Activated CD4-positive, alpha-beta memory T cell treated with anti-CD3 and anti-CD28 coated beads for 36 hours (primary cell): ENCODE data around the gene NDUFV3. TPM values are rescaled to one million over a fixed set of nuclear protein-coding genes. Genes with fewer than 3 reads are reported as not detected.
"Not testable (repeated sequence)": the region's sequence is repeated elsewhere in the genome, so short reads cannot be mapped to it uniquely, and the experiment has no call there.

Experiments used
- CTCF ChIA-PET: fragments of 350-600 bp; sonication (Branson Sonifier 250); formaldehyde crosslinking; loops from one replicate; lab custom pipeline; 2021; ENCODE audit warnings: antibody characterized with exemption, inconsistent platforms; lab: Charles Lee
- POLR2A ChIA-PET: fragments of 350-600 bp; sonication (Branson Sonifier 250); formaldehyde crosslinking; loops from one replicate; lab custom pipeline; 2021; ENCODE audit warnings: antibody characterized with exemption; lab: Charles Lee
- DNase-seq: peaks from one replicate; pipeline ENCODE4 v3.0.0-alpha.2; 2020
- H3K27ac Mint-ChIP-seq: one replicate; pipeline ENCODE4 v1.8.0; 2021; ENCODE audit warnings: mixed read lengths
- H3K27me3 Mint-ChIP-seq: one replicate; pipeline ENCODE4 v1.8.0; 2021; ENCODE audit warnings: mixed read lengths
- H3K36me3 Mint-ChIP-seq: one replicate; pipeline ENCODE4 v1.8.0; 2021; ENCODE audit warnings: mixed read lengths
- H3K4me1 Mint-ChIP-seq: one replicate; pipeline ENCODE4 v1.8.0; 2021; ENCODE audit warnings: low read depth, mixed read lengths
- H3K4me3 Mint-ChIP-seq: one replicate; pipeline ENCODE4 v1.8.0; 2021; ENCODE audit warnings: mild to moderate bottlenecking, mixed read lengths
- H3K9me3 Mint-ChIP-seq: one replicate; pipeline ENCODE4 v1.8.0; 2021; ENCODE audit warnings: mixed read lengths
- intact Hi-C: fragments of 100-400 bp; cut with micrococcal nuclease; formaldehyde crosslinking; loops from one replicate; pipeline ENCODE4 v1.15.1; 2023
- total RNA-seq, 2 experiments: library from RNA; stranded (reverse); gene quantifications; one replicate each; pipeline ENCODE4 v1.2.3, GENCODE V29; 2021

NDUFV3 gene
- total RNA-seq, 2 experiments from 2014 or later, result 16.1 to 17.3 TPM

DNA sequence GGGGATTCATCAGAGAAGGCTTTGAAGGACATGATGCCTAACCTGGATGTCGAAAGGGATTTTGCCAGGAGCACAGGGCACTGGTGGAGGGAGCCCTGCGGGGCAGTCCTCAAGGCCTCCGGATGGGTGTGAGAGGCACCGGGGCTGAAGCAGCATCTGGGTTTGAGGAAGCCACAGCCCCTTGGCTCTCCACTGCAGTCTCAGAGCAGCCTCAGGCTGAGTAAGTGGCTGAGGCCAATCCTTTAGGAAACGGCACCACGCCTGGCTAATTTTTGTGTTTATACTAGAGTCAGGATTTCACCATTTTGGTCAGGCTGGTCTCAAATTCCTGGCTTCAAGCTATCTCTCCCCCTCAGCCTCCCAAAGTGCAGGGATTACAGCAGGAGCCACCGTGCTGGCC, 20.4 kb downstream of the NDUFV3 start:
- intact Hi-C loops, result no loop called here
- POLR2A ChIA-PET, result no interaction called here

DNA sequence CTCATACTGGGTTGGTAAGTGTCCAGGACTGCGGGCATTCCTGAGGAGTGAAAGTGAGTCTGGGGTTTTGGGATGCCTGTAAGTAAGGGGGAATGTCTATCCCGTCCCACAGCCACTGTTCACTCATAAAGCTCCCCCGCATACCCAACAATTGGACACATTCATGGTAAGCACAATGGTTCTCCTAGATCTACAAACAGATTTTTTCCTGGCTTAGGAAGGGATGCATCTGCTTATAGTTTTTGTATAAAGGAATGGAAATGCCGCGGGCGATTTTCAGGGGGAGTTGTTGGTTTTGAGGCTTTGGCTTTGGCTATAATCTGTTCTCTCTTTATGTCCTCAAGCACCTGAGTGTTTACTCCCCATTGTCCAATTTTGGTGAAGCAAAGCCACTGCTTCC, 25.2 kb downstream of the NDUFV3 start:
- no peaks in the 10 kb centered on the region for H3K4me1 Mint-ChIP-seq
- CTCF ChIA-PET, result no interaction called here
- POLR2A ChIA-PET, result no interaction called here

More for the DNA sequence above, 20.4 kb downstream of the NDUFV3 start:
- DNase-seq, result no peak
- Mint-ChIP-seq H3K27me3 (no peaks in the 10 kb centered on the region), H3K36me3 (peaks cover 13% of the 10 kb centered on the region), H3K4me1 (no peaks in the 10 kb centered on the region), H3K4me3 (no peak overlapping the region), H3K27ac (no peak overlapping the region), H3K9me3 (no peaks in the 10 kb centered on the region)
- CTCF ChIA-PET, result no interaction called here

DNA sequence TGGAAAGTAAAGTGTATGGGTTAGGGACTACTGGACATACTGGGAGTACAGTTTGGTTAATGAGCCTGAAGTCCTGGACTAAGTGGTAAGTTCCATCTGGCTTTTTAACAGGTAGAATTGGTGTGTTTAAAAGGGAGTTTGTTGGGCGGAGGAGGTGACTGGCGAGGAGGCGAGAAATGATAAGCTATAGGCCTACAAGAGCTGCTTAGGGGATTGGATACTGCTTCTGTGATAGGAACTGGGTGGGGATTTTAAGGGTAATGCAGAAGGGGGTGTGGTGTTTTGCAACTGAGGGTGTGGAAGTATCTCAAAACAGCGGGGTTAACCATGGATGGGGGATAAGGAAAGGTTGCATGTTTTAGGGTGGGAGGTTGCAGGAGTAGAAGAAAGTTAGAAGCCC, 28.8 kb downstream of the NDUFV3 start:
- no peaks in the 10 kb centered on the region for H3K36me3 Mint-ChIP-seq

More for the DNA sequence above, 25.2 kb downstream of the NDUFV3 start:
- H3K4me3 Mint-ChIP-seq, result no peak overlapping the region
- intact Hi-C loops, result no loop called here
- DNase-seq, result no peak
- H3K27ac Mint-ChIP-seq, result no peak overlapping the region
- no peaks in the 10 kb centered on the region for H3K27me3 Mint-ChIP-seq
- no peaks in the 10 kb centered on the region for H3K36me3 Mint-ChIP-seq
- H3K9me3 Mint-ChIP-seq, result no peaks in the 10 kb centered on the region

DNA sequence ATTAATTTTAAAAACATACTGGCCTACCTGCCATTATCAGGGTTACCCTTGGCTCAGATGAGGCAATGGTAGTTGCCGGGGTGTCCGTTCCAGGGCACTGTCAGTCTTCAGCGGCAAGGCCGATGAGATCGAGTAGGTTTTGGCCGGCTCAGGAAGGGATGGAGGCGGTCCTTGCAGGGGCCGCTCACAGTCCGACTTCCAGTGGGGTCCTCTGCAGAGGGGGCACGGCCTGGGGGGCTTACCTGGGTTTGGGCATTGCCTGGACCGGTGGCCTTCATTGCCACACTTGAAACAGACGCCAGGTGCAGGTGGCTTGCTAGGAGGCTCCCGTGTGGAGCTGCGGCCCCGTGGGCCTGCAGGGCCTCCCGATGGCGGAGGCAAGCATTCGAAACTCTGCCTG, 29.8 kb downstream of the NDUFV3 start:
- DNase-seq, result no peak
- POLR2A ChIA-PET, result interaction anchor here (0.5 kb wide), 1 partner anchor 31 kb away, joined by 3 read pairs; no protein-coding TSS in a partner anchor
- no peaks in the 10 kb centered on the region for H3K27me3 Mint-ChIP-seq
- intact Hi-C loops, result loop anchor here (5.0 kb wide), 1 partner anchor 724 kb away; no protein-coding TSS in a partner anchor
- H3K4me1 Mint-ChIP-seq, result peaks cover 10% of the 10 kb centered on the region
- no peaks in the 10 kb centered on the region for H3K36me3 Mint-ChIP-seq
- no peaks in the 10 kb centered on the region for H3K9me3 Mint-ChIP-seq
- CTCF ChIA-PET, result interaction anchor here (1.3 kb wide), 1 partner anchor 50 kb away, joined by 3 read pairs; no protein-coding TSS in a partner anchor
- no peak overlapping the region for H3K4me3 Mint-ChIP-seq
- no peak overlapping the region for H3K27ac Mint-ChIP-seq

More for the DNA sequence above, 28.8 kb downstream of the NDUFV3 start:
- Mint-ChIP-seq H3K27me3 (no peaks in the 10 kb centered on the region), H3K27ac (no peak overlapping the region), H3K4me3 (no peak overlapping the region), H3K4me1 (peaks cover 10% of the 10 kb centered on the region), H3K9me3 (no peaks in the 10 kb centered on the region)
- ChIA-PET POLR2A (no interaction called here), CTCF (no interaction called here)
- DNase-seq, result no peak
- intact Hi-C loops, result loop anchor here (5.0 kb wide), 1 partner anchor 725 kb away; no protein-coding TSS in a partner anchor

DNA sequence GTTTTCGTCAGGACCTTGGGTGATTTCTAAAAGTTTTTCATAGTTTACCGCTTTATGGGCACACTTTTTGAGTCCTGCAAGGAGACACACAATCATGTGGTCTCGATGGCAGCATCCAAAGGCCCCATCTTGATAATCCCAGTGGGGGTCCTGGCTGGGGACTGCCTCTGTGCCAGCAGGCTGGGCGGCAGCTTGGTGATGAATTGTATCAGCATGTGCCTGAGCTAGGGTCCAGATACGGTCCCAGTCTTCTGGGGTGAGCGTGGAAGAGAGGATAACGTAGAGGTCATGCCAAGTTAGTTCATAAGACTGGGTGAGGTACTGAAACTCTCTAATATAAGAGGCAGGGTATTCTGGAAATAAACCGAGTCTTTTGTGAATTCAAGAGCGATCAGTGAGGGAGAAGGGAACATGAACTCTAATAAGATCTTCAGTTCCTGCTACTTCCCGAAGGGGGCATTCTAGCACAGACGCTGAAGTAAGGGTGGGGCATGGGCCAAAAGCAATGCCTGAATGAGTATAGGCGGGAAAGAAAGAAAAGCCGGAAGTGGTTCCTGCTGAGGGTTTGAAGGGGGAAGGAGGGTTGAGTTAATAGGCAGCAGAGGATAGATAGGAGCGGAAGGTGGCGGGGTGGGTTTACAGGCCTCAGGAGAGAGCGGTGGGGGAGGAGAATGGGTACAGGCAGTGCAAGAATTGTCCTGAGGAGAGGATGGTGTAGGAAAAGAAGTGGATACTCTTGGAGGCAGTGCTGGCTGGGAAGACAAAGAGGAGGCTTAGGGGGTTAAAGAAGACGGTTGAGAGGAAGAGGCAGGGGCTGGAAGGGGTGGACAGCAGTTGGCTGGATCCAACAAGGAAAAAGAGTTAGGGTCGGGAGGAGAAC, 30.7 kb downstream of the NDUFV3 start:
- Mint-ChIP-seq H3K27me3 (no peaks in the 10 kb centered on the region), H3K27ac (peak overlapping the region; percentile 38), H3K36me3 (no peaks in the 10 kb centered on the region), H3K4me1 (peaks cover 10% of the 10 kb centered on the region), H3K9me3 (no peaks in the 10 kb centered on the region), H3K4me3 (peak overlapping the region; percentile 17)
- intact Hi-C loops, result loop anchor here (5.0 kb wide), 1 partner anchor 724 kb away; no protein-coding TSS in a partner anchor
- POLR2A ChIA-PET, result no interaction called here
- CTCF ChIA-PET, result interaction anchor here (1.3 kb wide), 1 partner anchor 49 kb away, joined by 3 read pairs; no protein-coding TSS in a partner anchor
- DNase-seq, result peak; percentile 84

DNA sequence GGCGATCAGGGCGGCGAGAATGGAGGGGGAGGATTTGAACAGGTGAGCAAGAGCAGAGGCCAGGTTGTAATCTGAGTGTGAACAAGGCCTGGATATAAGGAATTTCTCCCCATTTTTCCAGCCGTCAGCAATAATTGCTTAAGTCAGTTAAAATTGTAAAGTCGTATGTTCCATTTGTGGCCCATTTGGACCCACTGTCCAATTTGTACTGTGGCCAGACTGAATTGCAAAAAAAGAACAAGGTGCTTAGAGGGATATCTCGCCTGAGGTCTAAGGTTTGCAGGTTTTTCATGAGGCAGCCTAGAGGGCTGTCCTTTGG, 31.3 kb downstream of the NDUFV3 start:
- intact Hi-C loops, result loop anchor here (5.0 kb wide), 1 partner anchor 723 kb away; no protein-coding TSS in a partner anchor
- ChIA-PET CTCF (no interaction called here), POLR2A (no interaction called here)
- Mint-ChIP-seq H3K9me3 (no peaks in the 10 kb centered on the region), H3K27me3 (no peaks in the 10 kb centered on the region), H3K27ac (peak overlapping the region; percentile 38), H3K4me1 (peaks cover 10% of the 10 kb centered on the region), H3K4me3 (peak overlapping the region; percentile 17), H3K36me3 (no peaks in the 10 kb centered on the region)
- DNase-seq, result no peak

DNA sequence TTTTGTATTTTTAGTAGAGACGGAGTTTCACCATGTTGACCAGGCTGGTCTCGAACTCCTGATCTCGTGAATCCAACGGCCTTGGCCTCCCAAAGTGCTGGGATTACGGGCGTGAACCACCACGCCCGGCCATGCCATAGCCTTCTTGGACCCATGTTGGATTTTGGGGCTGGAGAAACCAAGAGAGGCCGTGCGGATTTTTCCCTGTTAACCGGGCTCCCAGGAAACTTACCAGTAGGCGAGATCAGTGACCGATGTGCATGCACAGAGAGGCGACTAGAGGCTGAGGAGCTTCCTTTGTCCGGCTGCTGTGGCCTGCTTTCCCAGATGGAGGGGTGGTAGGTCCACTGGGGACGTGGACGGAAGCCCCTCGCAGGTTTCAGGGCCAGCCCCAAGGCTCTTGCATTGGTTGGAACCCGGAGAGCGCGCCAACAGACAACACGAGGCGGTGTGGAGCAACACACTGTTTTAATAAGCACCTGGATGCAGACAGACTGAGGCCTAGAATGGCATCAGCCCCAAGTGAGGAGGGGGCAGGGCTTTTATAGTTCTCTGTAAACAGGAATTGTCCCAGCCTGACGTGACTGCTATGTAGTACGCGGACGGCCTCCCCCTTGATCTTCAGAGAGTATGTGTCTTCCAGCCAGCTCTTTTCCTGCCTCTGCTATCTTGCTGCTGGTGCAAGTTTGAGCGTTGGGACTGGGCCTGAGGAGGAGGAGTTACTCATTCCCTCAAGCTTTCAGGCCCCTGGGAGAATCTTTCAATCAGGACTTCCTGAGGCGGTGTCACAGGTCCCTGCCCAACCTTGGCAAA, 32.2 kb downstream of the NDUFV3 start, which contains the start of gene ERVH48-1:
ERVH48-1 (minus strand) TSS at position 517 of the 813 bp plus-strand sequence. CDS start 6,624 bp downstream, outside the sequence.
- Mint-ChIP-seq H3K27ac (no peak within 1 kb of the TSS), H3K4me1 (peaks cover 10% of the 10 kb centered on the region), H3K36me3 (no peaks in the 10 kb centered on the region), H3K4me3 (no peak within 1 kb of the TSS), H3K27me3 (no peaks in the 10 kb centered on the region), H3K9me3 (no peaks in the 10 kb centered on the region)
- intact Hi-C loops, result no loop called here
- CTCF ChIA-PET, result no interaction called here
- DNase-seq, result no peak
- POLR2A ChIA-PET, result no interaction called here

DNA sequence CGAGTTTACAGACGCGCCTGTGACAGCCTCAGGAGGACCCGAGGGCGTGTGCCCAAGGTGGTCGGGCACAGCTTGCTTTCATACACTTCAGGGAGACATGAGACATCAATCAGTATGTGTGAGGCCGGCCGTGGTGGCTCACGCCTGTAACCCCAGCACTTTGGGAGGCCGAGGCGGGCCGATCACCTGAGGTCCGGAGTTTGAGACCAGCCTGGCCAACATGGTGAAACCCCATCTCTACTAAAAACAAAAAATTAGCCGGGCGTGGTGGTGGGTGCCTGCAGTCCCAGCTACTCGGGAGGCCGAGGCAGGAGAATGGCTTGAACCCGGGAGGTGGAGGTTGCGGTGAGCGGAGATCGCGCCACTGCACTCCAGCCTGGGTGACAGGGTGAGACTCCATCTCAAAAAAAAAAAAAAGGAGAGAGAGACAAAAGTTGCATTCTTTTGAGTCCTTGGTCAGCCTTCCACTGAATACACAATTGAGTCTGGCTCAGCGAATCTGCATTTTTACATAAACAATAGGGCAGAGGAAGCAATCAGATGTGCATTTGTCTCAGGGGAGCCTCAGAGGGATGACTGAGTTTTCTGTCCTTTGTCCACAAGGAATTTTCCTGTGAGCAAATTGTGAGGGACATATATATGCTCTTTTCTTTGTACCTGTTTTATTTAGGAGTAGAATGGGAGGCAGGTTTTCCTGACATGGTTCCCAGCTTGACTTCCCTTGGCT, 34.5 kb downstream of the NDUFV3 start:
- H3K36me3 Mint-ChIP-seq, DNase-seq, H3K4me3 Mint-ChIP-seq, intact Hi-C loops, H3K27ac Mint-ChIP-seq, CTCF ChIA-PET, H3K27me3 Mint-ChIP-seq, H3K9me3 Mint-ChIP-seq: not testable (repeated sequence)
- POLR2A ChIA-PET, result interaction anchor here (0.7 kb wide), 1 partner anchor 344 kb away, joined by 3 read pairs; no protein-coding TSS in a partner anchor
- H3K4me1 Mint-ChIP-seq, result peaks cover 10% of the 10 kb centered on the region

DNA sequence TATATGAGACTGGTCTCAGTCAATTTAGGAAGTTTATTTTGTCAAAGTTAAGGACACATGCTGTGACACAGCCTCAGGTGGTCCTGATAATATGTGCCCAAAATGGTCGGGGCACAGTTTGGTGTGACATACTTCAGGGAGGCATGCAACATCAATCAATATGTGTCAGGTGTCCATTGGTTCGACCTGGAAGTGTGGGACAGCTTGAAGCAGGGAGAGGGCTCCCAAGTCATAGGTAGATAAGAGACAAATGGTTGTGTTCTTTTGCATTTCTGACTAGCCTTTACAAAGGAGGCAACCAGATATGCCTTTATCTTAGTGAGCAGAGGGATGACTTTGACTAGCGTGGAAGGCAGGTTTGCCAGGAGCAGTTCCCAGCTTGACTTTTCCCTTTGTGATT, 36.9 kb downstream of the NDUFV3 start:
- H3K9me3 Mint-ChIP-seq, result no peaks in the 10 kb centered on the region
- DNase-seq, result no peak
- H3K27ac Mint-ChIP-seq, result no peak overlapping the region
- H3K27me3 Mint-ChIP-seq, result no peaks in the 10 kb centered on the region
- intact Hi-C loops, result no loop called here
- H3K4me1 Mint-ChIP-seq, result no peaks in the 10 kb centered on the region
- H3K36me3 Mint-ChIP-seq, result no peaks in the 10 kb centered on the region
- H3K4me3 Mint-ChIP-seq, result no peak overlapping the region
- CTCF ChIA-PET, result no interaction called here
- POLR2A ChIA-PET, result no interaction called here

DNA sequence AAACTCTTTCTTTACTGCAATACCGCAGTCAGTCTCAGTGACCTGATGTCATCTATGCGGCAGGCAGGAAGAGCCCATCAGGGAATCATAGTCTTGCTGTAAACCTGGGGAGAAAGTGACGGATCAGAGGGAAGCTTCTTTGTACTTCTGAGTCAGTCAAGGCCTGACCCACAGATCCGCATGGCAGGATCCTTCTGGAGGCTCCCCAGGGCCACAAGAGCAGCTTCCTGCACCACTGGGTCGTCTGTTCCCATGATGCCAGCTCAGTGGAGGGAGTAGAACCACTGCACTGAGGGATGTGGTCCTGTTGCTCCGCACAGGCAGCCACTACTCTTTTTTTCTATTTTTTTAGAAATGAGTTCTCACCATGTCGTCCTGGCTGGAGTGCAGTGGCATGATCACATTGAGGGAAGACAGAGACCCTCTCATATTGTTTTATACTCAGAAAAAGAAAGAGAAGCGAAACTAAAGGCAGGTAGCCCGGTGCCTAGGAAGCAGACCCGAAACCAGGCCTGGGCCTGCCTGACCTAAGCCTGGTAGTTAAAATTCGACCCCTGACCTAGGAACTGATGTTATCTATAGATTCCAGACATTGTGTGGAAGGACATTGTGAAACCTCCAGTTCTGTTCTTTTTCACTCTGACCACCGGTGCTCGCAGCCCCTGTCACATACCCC, 38.6 kb downstream of the NDUFV3 start:
- H3K27me3 Mint-ChIP-seq, result no peaks in the 10 kb centered on the region
- POLR2A ChIA-PET, result no interaction called here

DNA sequence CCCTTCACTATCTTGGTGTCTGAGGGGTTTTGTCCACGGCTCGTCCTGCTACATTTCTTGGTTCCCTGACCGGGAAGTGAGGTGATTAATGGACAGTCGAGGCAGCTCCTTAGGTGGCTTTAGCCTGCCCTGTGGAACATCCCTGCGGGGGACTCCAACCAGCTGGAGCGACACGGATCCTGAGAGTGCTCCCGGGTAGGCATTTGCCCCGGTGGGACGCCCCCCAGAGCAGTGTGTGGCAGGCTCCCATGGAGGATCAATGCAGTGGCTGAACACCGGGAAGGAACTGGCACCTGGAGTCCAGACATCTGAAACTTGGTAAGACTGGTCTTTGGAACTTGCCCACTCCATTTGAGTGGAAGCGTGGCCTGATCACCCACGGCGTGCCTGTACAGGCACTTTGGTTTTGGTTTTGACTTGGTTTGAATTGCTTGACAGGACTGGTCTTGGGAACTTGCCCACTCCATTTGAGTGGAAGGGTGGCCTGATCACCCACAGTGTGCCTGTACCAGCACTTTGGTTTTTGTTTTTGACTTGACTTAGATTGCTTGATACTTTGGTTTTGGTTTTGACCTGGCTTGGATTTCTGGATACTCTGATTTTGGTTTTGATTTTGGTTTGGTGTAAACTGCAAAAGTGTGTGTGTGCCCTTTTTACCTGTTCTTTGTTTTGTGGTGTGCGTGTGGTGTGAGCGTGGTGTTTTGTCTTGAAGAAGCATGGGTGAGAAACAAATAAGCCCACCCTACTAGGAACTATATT, 39.4 kb downstream of the NDUFV3 start:
- H3K36me3 Mint-ChIP-seq, H3K9me3 Mint-ChIP-seq, intact Hi-C loops, H3K27me3 Mint-ChIP-seq, H3K4me1 Mint-ChIP-seq, CTCF ChIA-PET, H3K27ac Mint-ChIP-seq, H3K4me3 Mint-ChIP-seq, DNase-seq, POLR2A ChIA-PET: not testable (repeated sequence)

More for the DNA sequence above, 38.6 kb downstream of the NDUFV3 start:
- Mint-ChIP-seq H3K9me3 (no peaks in the 10 kb centered on the region), H3K4me3 (no peak overlapping the region), H3K27ac (no peak overlapping the region), H3K4me1 (no peaks in the 10 kb centered on the region), H3K36me3 (no peaks in the 10 kb centered on the region)
- DNase-seq, result no peak
- CTCF ChIA-PET, result no interaction called here
- intact Hi-C loops, result no loop called here
